ENCODE data around the gene ZNF488.
A peak's percentile ranks its signal among the peaks of the same experiment; 100 is the strongest.

Gene ZNF488

GRCh38 chr10:47326306-47326926, 57.7 kb downstream of the ZNF488 start:
- DNase-seq, result no peak

GRCh38 chr10:47325303-47326291, 58.5 kb downstream of the ZNF488 start:
- DNase-seq, result no peak

DNA sequence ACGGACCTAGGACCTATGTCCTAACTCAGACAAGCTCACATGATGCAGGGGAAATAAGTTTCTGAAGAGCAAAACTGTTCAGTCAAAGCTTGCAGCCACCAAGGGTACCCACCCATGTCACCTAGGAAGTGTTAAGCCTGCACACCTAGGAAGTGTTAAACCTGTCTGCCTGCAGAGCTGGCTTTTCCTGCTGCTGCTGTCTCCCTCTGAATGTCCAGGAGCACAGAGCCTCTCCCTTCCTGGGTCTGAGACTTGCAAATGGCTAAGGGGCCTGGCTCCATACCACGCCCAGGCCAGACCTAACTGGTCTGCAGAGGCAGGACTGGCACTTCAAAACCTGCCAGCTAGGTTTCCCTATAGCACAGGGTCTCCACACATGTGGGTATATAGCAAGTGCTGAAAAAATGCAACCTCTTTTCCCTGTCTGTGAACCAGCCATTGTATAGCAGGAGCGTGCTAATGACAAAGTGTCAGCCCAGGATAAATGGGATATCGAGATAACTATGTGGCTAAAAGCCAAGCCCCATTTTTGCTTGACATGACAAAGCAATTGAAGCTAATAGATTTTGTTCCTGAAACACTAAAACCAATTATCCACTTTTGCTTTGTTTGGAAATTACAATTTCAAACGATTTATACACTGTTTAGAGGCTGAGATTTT, 60.3 kb downstream of the ZNF488 start:
- no peak for DNase-seq

- DNase-seq, result no peak
Measured at GRCh38 chr10:47323087-47323486, 61.0 kb downstream of the ZNF488 start.

- no peak for DNase-seq
Measured at GRCh38 chr10:47322300-47323061, 61.6 kb downstream of the ZNF488 start, which contains the start of gene GDF2. GDF2 (plus strand) TSS chr10:47322454; CDS start chr10:47322669, 215 bp downstream.

- no peak for DNase-seq
Measured at GRCh38 chr10:47321521-47322195, 62.4 kb downstream of the ZNF488 start.

DNA sequence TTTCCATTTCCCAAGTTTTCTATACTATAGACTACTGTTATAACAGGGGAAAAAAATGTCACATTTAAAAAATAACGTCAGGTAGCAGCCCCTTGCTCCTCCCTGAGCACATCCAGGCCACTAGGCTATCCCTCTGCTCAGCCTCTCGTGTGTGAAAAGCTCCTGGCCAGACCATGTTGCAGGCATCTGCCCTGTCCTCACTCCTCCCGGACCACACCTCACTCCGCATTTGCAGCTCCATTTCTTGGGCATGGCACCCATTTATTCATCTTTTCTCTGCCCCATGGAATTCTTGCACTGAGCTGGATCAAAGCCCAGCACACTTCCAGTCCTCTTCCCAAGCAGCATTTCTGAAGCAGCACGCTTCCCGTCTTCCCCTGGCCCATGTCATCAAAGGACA, 63.3 kb downstream of the ZNF488 start:
- DNase-seq, result no peak

GRCh38 chr10:47319784-47320183, 64.3 kb downstream of the ZNF488 start:
- DNase-seq, result no peak

DNA sequence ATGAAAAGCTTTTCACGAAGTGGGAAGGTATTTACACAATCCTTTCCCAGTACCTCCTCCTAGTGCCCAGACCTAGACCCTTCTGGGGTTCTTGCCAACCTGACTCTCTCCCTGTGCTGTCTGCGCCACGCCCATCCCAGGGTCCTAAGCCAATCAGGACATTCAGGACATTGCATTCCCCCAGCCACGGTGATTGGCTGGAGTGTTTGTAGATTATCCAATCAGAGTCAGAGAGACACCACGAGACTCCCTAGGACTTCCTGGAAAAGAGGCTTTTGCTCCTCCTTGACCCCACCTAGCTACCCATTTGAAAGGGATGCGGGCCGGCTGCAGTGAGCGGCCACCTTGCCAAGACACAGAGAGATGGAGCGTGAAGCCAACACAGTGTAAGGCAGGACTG, 65.4 kb downstream of the ZNF488 start:
- DNase-seq, result peak; percentile 5

DNA sequence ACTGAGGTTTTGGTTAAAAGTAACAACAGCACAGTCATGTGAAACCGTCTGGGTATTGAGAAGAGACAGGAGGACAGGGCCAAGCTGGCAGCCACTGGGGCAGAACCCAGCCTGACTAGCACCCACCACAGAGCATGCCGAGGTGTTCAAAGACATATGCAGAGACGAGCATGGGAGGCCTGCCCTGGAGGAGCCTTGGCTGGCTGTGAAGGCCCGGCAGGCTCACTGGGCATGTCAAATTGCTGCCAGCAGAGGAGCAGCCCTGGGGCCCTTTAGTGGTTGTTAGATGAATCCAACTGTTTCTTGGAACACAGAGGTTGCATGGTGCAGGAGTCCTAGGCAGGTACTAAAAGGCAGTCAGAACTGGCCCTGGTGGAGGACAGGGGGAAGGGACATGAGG, 66.8 kb downstream of the ZNF488 start:
- no peak for DNase-seq

GRCh38 chr10:47316131-47316530, 68.0 kb downstream of the ZNF488 start:
- DNase-seq, result no peak
